Measurements from ENCODE around the gene PLCD3.

PLCD3 gene

GRCh38 chr17:45149037-45149668 lies 16.8 kb upstream of the PLCD3 start:
- DNase-seq = peak; percentile 58

- peak; percentile 99 for DNase-seq
Observed at GRCh38 chr17:45148183-45149036, 16.1 kb upstream of the PLCD3 start, which contains the start of gene HEXIM1. Gene HEXIM1 (plus strand): TSS chr17:45148475. CDS start chr17:45149191, 716 bp downstream.

GRCh38 chr17:45147581-45148182 lies 15.4 kb upstream of the PLCD3 start:
- DNase-seq = peak; percentile 67

GRCh38 chr17:45146890-45147580 lies 14.7 kb upstream of the PLCD3 start:
- DNase-seq = no peak

- DNase-seq = no peak
Observed at GRCh38 chr17:45146592-45146889, 14.2 kb upstream of the PLCD3 start.

- no peak for DNase-seq
Observed at GRCh38 chr17:45146166-45146565, 13.9 kb upstream of the PLCD3 start.

GRCh38 chr17:45145035-45145389 lies 12.7 kb upstream of the PLCD3 start:
- no peak for DNase-seq

- DNase-seq = no peak
Observed at GRCh38 chr17:45144199-45145034, 12.1 kb upstream of the PLCD3 start.

GRCh38 chr17:45143767-45144198 lies 11.5 kb upstream of the PLCD3 start:
- peak; percentile 27 for DNase-seq

- no peak for DNase-seq
Observed at GRCh38 chr17:45143094-45143670, 10.9 kb upstream of the PLCD3 start.

- no peak for DNase-seq
Observed at GRCh38 chr17:45139533-45139920, 7.2 kb upstream of the PLCD3 start.

- no peak for DNase-seq
Observed at GRCh38 chr17:45138911-45139532, 6.7 kb upstream of the PLCD3 start.

- DNase-seq = no peak
Observed at GRCh38 chr17:45137561-45138305, 5.4 kb upstream of the PLCD3 start.

- DNase-seq = no peak
Observed at GRCh38 chr17:45136846-45137560, 4.7 kb upstream of the PLCD3 start.

- DNase-seq = no peak
Observed at GRCh38 chr17:45135978-45136791, 3.9 kb upstream of the PLCD3 start.

- DNase-seq = peak; percentile 96
Observed at GRCh38 chr17:45135192-45135977, 3.1 kb upstream of the PLCD3 start, which contains the start of gene ACBD4. Gene ACBD4 (plus strand): TSS chr17:45135687. CDS start chr17:45136145, 458 bp downstream.

GRCh38 chr17:45132572-45133463 lies 503 bp upstream of the PLCD3 start:
- DNase-seq = peak; percentile 61

Data from activated T-cell treated with anti-CD3 and anti-CD28 coated beads for 4 hours (primary cell).